GM18505 (cell line): ENCODE results near the gene PCDH20.
"Not testable (repeated sequence)": the region's sequence is repeated elsewhere in the genome, so short reads cannot be mapped to it uniquely, and the experiment has no call there.

Source experiments
- ATAC-seq: cut with Tn5 transposase; IDR thresholded peaks from one replicate; pipeline ENCODE4 v1.9.1; 2021; ENCODE audit not compliant: unreplicated experiment
- POLR2A ChIP-seq: IDR thresholded peaks from 4 replicates; pipeline ENCODE4 v1.6.1; 2011; ENCODE audit warnings: borderline replicate concordance; ENCODE audit not compliant: insufficient read depth, insufficient read length; ENCODE audit errors: extremely low read depth

PCDH20 gene

DNA sequence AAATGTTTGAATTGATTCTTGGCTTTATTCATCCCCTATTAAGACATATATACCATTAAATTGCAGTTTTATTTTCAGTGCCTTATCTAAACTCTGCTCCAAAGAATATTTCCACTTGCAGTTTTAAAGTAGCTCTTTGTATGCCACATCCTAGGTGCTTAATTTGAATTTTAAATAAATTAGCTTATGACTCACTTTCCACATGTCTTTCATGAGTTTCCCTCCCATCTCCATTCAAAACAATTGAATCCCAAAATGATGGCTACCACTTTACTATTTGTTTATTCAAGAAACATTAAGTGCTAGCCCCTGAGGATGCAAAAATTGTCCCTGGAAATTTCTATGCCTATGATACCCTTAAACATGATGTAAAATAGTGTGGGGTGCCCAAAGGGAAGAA lies 19.5 kb downstream of the PCDH20 start:
- ATAC-seq = no peak
- no peak for TF ChIP-seq POLR2A

DNA sequence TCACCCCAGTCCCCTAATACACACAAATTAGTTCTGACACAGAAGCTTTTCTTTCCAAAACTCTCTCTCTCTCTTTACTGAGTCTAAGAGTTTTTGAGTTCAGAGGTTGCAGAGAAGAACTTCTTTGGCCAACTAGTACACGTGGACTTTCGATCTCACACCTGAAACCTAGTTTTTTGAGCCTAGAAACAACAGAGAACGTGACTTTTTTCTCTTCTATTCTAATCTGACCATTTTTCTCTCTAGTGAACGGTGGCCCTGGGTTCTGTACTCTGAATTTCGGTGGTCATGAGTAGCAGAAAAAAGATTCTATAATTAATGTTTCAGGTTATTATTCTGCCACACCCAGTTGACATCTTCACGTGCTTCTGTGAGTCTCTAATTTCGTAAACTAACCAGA lies 24.2 kb downstream of the PCDH20 start:
- no peak for TF ChIP-seq POLR2A
- ATAC-seq = no peak

DNA sequence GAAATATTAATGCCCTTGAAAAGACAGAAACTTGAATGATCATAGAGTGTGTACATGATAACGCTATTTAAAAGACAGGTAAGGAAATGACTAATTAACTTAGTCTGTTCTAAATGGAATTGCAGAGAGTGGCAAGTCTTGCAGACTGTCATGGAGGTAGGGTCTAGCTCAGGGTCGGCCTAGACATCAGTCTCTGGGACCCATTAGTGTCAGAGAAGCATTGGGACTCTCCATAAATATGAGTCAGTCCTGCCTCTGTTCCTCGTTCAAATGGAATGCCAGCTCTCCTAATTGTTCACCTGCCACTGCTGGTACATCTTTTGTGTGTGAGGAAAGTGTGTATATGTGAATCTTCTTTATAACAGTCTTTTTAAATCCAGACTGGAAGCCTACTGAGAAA lies 28.0 kb downstream of the PCDH20 start:
- no peak for TF ChIP-seq POLR2A
- no peak for ATAC-seq

DNA sequence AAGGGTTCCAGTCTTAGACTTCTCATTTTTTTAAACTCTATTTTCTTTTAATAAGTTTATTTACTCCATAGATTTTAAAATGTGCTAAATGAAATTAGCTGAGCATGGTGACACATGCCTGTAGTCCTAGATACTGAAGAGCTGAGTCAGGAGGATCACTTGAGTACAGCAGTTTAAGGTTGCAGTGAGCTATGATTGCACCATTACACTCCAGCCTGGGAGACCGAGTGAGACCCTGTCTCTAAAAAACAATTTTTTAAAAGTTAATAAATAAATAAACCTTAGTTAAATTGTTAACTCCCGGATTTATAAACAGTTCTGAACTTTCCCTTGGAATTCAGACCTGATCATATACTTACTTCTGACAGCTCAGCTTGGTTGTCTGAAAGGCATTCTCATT lies 32.5 kb downstream of the PCDH20 start:
- no peak for ATAC-seq
- TF ChIP-seq POLR2A = no peak

DNA sequence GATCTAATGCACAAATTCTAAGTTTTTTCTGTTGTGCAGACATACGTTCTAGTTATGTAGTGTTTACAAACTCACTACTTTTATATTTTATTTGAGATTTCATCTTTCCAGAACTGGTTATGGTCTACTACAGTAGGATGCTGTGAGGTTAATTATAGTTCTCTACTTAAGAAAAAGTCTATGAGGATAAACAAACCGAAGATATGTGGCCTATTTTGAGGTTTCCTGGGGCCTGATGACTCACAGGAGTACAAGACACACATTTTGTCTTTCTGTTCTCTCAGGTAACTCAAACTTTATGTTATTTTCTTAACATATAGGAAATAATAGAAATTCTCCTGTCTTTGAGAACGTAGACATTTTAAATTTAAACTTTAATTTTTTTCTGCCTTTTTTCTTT lies 45.1 kb downstream of the PCDH20 start:
- no peak for ATAC-seq
- TF ChIP-seq POLR2A = no peak

DNA sequence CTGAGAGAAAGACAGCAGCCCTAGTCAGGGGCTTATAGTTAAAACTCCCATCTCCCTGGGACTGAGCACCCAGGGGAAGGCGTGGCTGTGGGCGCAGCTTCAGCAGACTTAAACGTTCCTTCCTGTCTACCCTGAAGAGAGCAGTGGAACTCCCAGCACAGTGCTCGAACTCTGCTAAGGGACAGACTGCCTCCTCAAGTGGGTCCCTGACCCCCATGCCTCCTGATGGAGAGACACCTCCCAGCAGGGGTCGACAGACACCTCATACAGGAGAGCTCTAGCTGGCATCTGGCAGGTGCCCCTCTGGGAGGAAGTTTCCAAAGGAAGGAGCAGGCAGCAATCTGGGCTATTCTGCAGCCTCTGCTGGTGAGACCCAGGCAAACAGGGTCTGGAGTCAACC lies 51.0 kb downstream of the PCDH20 start:
- ATAC-seq = not testable (repeated sequence)

DNA sequence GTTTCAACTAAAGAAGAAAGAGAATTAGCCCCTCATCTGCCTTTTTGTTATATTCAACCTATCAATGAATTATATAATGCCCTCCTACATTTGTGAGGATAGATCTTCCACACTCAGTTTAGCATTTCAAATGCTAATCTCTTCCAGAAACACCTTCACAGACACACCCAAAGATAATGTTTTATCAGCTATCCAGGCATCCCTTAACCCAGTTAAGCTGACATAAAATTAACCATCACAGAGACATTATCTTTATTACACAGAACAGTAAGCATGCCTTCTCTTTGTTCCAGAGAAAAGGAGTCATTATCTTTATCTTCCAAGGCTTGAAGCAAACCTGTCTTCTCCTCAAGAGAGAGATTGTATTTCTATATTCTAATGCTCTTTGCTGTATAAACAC lies 53.1 kb downstream of the PCDH20 start:
- no peak for TF ChIP-seq POLR2A
- ATAC-seq = no peak
